Brain microvascular endothelial cell (primary cell): Measurements from ENCODE around the gene AKT2.

Experiments
- DNase-seq: peaks from one replicate; pipeline ENCODE4 v3.0.0-alpha.2; 2020
- H3K27ac ChIP-seq: fragments of 250-450 bp; sonication (Bioruptor Pico); 2 replicates; pipeline ENCODE4 v1.5.1; 2020; ENCODE audit warnings: mild to moderate bottlenecking, moderate library complexity
- H3K27me3 ChIP-seq: fragments of 250-450 bp; sonication (Bioruptor Pico); replicated peaks from 2 replicates; pipeline ENCODE4 v1.5.1; 2020; ENCODE audit warnings: mild to moderate bottlenecking
- H3K36me3 ChIP-seq: fragments of 250-450 bp; sonication (Bioruptor Pico); replicated peaks from 2 replicates; pipeline ENCODE4 v1.5.1; 2020; ENCODE audit warnings: mild to moderate bottlenecking
- H3K4me3 ChIP-seq: 2 replicates; pipeline ENCODE4 v1.5.1; 2011; ENCODE audit warnings: low read depth, mild to moderate bottlenecking, control low read depth, low read length, moderate library complexity
- CTCF ChIP-seq: IDR thresholded peaks from 2 replicates; pipeline ENCODE4 v1.5.1; 2011; ENCODE audit warnings: low read depth, mild to moderate bottlenecking, moderate library complexity, low read length, control low read depth, inconsistent platforms; ENCODE audit errors: missing control alignments
- in situ Hi-C: cut with HindIII; loops from 2 replicates; pipeline ENCODE4 v1.10.0; 2017; ENCODE audit warnings: low sequenced_read_pairs, low pct_ligation_motif_present

The AKT2 gene

GRCh38 chr19:40236026-40236355 lies 49.2 kb downstream of the AKT2 start:
- TF ChIP-seq CTCF = no peak
- Histone ChIP-seq H3K27me3 (no peaks in the 10 kb centered on the region), H3K27ac (no peak overlapping the region), H3K36me3 (peaks cover 36% of the 10 kb centered on the region), H3K4me3 (no peak overlapping the region)
- in situ Hi-C loops = no loop called here
- DNase-seq = no peak

- Histone ChIP-seq H3K27me3 (no peaks in the 10 kb centered on the region), H3K27ac (no peak overlapping the region), H3K4me3 (no peak overlapping the region), H3K36me3 (peaks cover 34% of the 10 kb centered on the region)
- TF ChIP-seq CTCF = peak; percentile 38
- DNase-seq = no peak
- in situ Hi-C loops = no loop called here
These were observed 49.7 kb downstream of the AKT2 start for GRCh38 chr19:40235238-40236025.

GRCh38 chr19:40234429-40235237 lies 50.5 kb downstream of the AKT2 start:
- Histone ChIP-seq H3K36me3 (peaks cover 30% of the 10 kb centered on the region), H3K27me3 (no peaks in the 10 kb centered on the region), H3K27ac (no peak overlapping the region), H3K4me3 (no peak overlapping the region)
- DNase-seq = no peak
- TF ChIP-seq CTCF = no peak
- in situ Hi-C loops = no loop called here

- in situ Hi-C loops = no loop called here
- H3K27ac ChIP-seq = no peak overlapping the region
- no peak for TF ChIP-seq CTCF
- no peak overlapping the region for H3K4me3 ChIP-seq
- H3K36me3 ChIP-seq = peaks cover 24% of the 10 kb centered on the region
- no peaks in the 10 kb centered on the region for H3K27me3 ChIP-seq
- DNase-seq = no peak
These were observed 51.2 kb downstream of the AKT2 start for GRCh38 chr19:40233811-40234389.

- H3K36me3 ChIP-seq = peaks cover 19% of the 10 kb centered on the region
- H3K4me3 ChIP-seq = no peak overlapping the region
- no peak overlapping the region for H3K27ac ChIP-seq
- TF ChIP-seq CTCF = no peak
- in situ Hi-C loops = no loop called here
- H3K27me3 ChIP-seq = no peaks in the 10 kb centered on the region
- DNase-seq = no peak
These were observed 52.0 kb downstream of the AKT2 start for GRCh38 chr19:40232949-40233810.
